ENCODE results near the gene FAM131A.

Gene FAM131A

DNA sequence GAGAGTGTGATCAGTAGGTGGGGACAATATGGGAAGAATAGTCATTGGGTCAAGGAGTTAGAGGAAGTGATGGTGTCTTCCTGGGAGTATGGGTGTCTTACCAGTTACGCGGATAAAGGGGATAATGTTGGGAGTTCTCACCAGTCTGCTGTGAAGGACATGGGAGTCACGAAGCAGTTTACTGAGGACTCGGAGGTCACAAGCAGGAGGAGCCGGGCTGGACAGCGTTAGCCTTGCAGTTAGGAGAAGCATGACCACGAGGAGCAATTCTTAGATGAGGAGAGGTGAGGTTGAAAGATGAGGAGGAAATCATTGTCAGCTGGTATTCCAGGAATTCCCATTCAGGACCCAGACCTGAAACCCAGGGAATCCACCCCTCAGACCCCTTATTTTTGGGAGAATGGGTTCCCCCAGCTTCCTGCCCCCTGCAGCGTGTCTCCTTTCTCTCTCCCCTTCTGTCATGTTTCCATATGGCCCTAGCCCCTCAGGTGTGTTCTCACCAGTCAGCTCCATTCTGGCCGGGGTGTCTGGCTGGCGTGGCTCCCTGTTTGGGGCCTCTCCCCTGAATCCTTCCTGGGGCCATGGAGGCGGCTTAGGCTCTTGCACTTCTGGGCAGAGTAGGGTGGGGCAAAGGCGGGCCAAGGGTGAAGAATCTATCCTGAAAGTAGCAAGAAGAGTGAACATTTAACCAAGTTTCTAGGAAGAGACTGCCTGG is 38.5 kb downstream of the FAM131A start:
- Histone ChIP-seq H3K27ac (ENCODE audit: low read depth, low read length) (no peak overlapping the region), H3K36me3 (ENCODE audit: control insufficient read depth in 1 of 2, insufficient read depth in 2 of 2, low read length in 2 of 2) (no peaks in the 10 kb centered on the region), H2AK5ac (ENCODE audit: low read length) (no peak overlapping the region), H2BK5ac (ENCODE audit: low read depth, low read length, poor library complexity) (no peak overlapping the region), H2BK12ac (ENCODE audit: low read length) (no peak overlapping the region), H2BK120ac (ENCODE audit: insufficient read depth, low read length, poor library complexity) (no peak overlapping the region), H4K12ac (ENCODE audit: low read depth, low read length) (no peak overlapping the region), H3K9me3 (ENCODE audit: insufficient read depth, low read depth, low read length) (no peaks in the 10 kb centered on the region), H4K91ac (ENCODE audit: low read depth, low read length) (no peak overlapping the region), H3K4me1 (ENCODE audit: control insufficient read depth in 1 of 2, insufficient read depth in 2 of 2, low read length in 2 of 2) (peaks cover 20 to 21% of the 10 kb centered on the region in 2 experiments), H3K4ac (ENCODE audit: low read depth, low read length) (no peak overlapping the region), H3K18ac (ENCODE audit: low read length) (no peak overlapping the region), H2AFZ (ENCODE audit: insufficient read depth, low read length, poor library complexity) (no peak overlapping the region), H3K14ac (ENCODE audit: low read length) (no peak overlapping the region), H3K4me3 (ENCODE audit: low read depth, low read length) (no peak overlapping the region), H3K79me1 (ENCODE audit: low read length) (peaks cover 6% of the 10 kb centered on the region), H3K79me2 (ENCODE audit: control insufficient read depth, insufficient read depth, low read length, poor library complexity) (no peaks in the 10 kb centered on the region), H3K23ac (ENCODE audit: low read length) (no peak overlapping the region), H3K9ac (ENCODE audit: low read length) (no peak overlapping the region), H3K4me2 (ENCODE audit: low read length) (no peak overlapping the region), H4K8ac (ENCODE audit: low read depth, low read length) (no peak overlapping the region), H3K27me3 (ENCODE audit: insufficient read depth, low read length) (peaks cover 8% of the 10 kb centered on the region)
- DNase-seq, result no peak
- no CpG with 5 or more reads among the region's 12 CpGs for WGBS (ENCODE audit: extremely low coverage, insufficient coverage, insufficient read length)

GRCh38 chr3:184377374-184377773 is 40.0 kb downstream of the FAM131A start:
- H3K36me3 ChIP-seq (ENCODE audit: control insufficient read depth in 1 of 2, insufficient read depth in 2 of 2, low read length in 2 of 2), result peaks cover 0 to 1% of the 10 kb centered on the region in 2 experiments
- H3K14ac ChIP-seq (ENCODE audit: low read length), result no peak overlapping the region
- H3K9ac ChIP-seq (ENCODE audit: low read length), result no peak overlapping the region
- no peak for DNase-seq
- no peak overlapping the region for H4K8ac ChIP-seq (ENCODE audit: low read depth, low read length)
- no CpG with 5 or more reads among the region's 5 CpGs for WGBS (ENCODE audit: extremely low coverage, insufficient coverage, insufficient read length)
- no peak overlapping the region for H2BK120ac ChIP-seq (ENCODE audit: insufficient read depth, low read length, poor library complexity)
- no peak overlapping the region for H3K18ac ChIP-seq (ENCODE audit: low read length)
- no peak overlapping the region for H2AK5ac ChIP-seq (ENCODE audit: low read length)
- H3K9me3 ChIP-seq (ENCODE audit: insufficient read depth, low read depth, low read length), result peaks cover 2% of the 10 kb centered on the region
- no peak overlapping the region for H2BK5ac ChIP-seq (ENCODE audit: low read depth, low read length, poor library complexity)
- H4K12ac ChIP-seq (ENCODE audit: low read depth, low read length), result no peak overlapping the region
- no peak overlapping the region for H4K91ac ChIP-seq (ENCODE audit: low read depth, low read length)
- H3K27me3 ChIP-seq (ENCODE audit: insufficient read depth, low read length), result peaks cover 19% of the 10 kb centered on the region
- no peak overlapping the region for H3K4ac ChIP-seq (ENCODE audit: low read depth, low read length)
- no peak overlapping the region for H3K4me3 ChIP-seq (ENCODE audit: low read depth, low read length)
- no peak overlapping the region for H2BK12ac ChIP-seq (ENCODE audit: low read length)
- H3K79me1 ChIP-seq (ENCODE audit: low read length), result peaks cover 6% of the 10 kb centered on the region
- peaks cover 26 to 27% of the 10 kb centered on the region in 2 experiments for H3K4me1 ChIP-seq (ENCODE audit: control insufficient read depth in 1 of 2, insufficient read depth in 2 of 2, low read length in 2 of 2)
- no peak overlapping the region for H3K4me2 ChIP-seq (ENCODE audit: low read length)
- H3K27ac ChIP-seq (ENCODE audit: low read depth, low read length), result no peak overlapping the region
- H3K79me2 ChIP-seq (ENCODE audit: control insufficient read depth, insufficient read depth, low read length, poor library complexity), result peaks cover 1% of the 10 kb centered on the region
- H2AFZ ChIP-seq (ENCODE audit: insufficient read depth, low read length, poor library complexity), result no peak overlapping the region
- no peak overlapping the region for H3K23ac ChIP-seq (ENCODE audit: low read length)

DNA sequence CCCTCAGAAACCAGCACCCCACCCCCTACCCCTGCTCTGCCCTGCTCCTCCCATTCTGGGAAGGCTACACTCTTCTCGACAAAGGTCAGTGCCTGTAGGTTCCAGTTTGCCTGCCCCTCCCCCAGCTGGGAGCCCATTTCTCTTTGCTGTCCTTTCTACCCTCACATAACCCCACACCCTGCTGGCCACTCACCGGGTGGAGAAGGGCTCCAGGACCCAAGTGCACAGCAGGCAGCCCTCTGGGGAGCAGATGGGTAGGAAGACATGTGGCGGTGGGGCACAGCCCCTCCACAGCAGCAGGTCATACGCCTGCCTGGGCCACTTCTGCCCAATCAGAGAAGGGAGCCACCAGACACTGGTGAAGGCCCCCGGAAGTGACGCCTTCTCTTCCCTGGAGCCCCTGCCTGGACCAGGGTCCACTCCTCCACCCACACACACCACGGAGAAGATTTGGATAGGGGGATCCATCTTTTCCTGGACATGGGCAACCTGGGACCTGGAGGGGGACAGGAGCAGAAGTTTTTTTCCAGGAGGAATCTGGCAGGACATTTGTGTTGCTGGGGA is 40.6 kb downstream of the FAM131A start, which contains the start of gene THPO:
THPO (minus strand) TSS at position 326 of the 564 bp plus-strand sequence. CDS start 1,948 bp downstream, outside the sequence.
- H3K36me3 ChIP-seq (ENCODE audit: control insufficient read depth in 1 of 2, insufficient read depth in 2 of 2, low read length in 2 of 2), result peaks cover 1% of the 10 kb centered on the region in 2 experiments
- peaks cover 26 to 27% of the 10 kb centered on the region in 2 experiments for H3K4me1 ChIP-seq (ENCODE audit: control insufficient read depth in 1 of 2, insufficient read depth in 2 of 2, low read length in 2 of 2)
- no peak for DNase-seq

DNA sequence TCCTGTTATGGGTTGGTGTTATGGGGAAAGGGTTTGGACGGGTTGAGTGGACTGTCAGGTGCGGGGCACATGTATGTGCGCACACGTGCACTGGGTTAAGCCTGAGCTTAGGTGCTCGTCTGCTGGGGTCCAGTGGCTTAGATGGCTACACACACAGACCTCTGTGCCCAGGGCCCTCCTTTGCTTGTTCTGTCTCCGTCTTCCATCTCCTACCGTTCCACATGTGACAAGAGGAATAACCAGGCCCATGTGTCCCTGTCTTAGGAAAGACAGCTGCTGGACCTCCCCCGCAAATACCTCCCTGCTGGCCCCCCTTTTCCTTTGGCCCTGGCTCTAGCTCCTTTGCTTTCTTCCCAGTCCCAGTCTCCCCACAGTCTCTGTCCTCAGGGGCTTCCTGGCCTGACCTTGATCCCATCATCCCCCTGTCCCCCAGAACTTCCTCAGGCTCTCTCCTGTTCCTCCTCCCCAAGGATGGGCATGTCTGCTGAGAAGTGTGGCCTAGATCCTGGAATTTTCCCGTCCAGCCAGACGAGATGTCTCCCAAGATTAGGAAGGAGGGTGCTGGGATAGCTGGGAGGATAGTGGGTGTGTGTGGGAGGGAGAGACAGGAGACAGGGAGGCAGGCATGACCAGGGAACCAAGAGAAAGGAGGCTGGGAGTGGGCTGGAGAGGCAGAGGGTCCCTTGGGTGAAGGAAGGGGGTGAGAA is 41.4 kb downstream of the FAM131A start:
- no peak overlapping the region for H3K9ac ChIP-seq (ENCODE audit: low read length)
- peak overlapping the region; percentile 4 for H2BK120ac ChIP-seq (ENCODE audit: insufficient read depth, low read length, poor library complexity)
- peak overlapping the region; percentile 26 for H4K8ac ChIP-seq (ENCODE audit: low read depth, low read length)
- peaks cover 19% of the 10 kb centered on the region for H3K27me3 ChIP-seq (ENCODE audit: insufficient read depth, low read length)
- DNase-seq, result no peak
- peaks cover 26 to 27% of the 10 kb centered on the region in 2 experiments for H3K4me1 ChIP-seq (ENCODE audit: control insufficient read depth in 1 of 2, insufficient read depth in 2 of 2, low read length in 2 of 2)
- H2AFZ ChIP-seq (ENCODE audit: insufficient read depth, low read length, poor library complexity), result no peak overlapping the region
- peak overlapping the region; percentile 41 for H2BK12ac ChIP-seq (ENCODE audit: low read length)
- H3K27ac ChIP-seq (ENCODE audit: low read depth, low read length), result no peak overlapping the region
- peak overlapping the region; percentile 32 for H2AK5ac ChIP-seq (ENCODE audit: low read length)
- H3K79me2 ChIP-seq (ENCODE audit: control insufficient read depth, insufficient read depth, low read length, poor library complexity), result peaks cover 1% of the 10 kb centered on the region
- H3K4ac ChIP-seq (ENCODE audit: low read depth, low read length), result no peak overlapping the region
- peak overlapping the region; percentile 35 for H3K4me2 ChIP-seq (ENCODE audit: low read length)
- H3K9me3 ChIP-seq (ENCODE audit: insufficient read depth, low read depth, low read length), result peaks cover 2% of the 10 kb centered on the region
- H3K18ac ChIP-seq (ENCODE audit: low read length), result peak overlapping the region; percentile 25
- peak overlapping the region; percentile 59 for H4K91ac ChIP-seq (ENCODE audit: low read depth, low read length)
- H3K79me1 ChIP-seq (ENCODE audit: low read length), result peaks cover 6% of the 10 kb centered on the region
- H4K12ac ChIP-seq (ENCODE audit: low read depth, low read length), result no peak overlapping the region
- WGBS (ENCODE audit: extremely low coverage, insufficient coverage, insufficient read length), result no CpG with 5 or more reads among the region's 10 CpGs
- H3K36me3 ChIP-seq (ENCODE audit: control insufficient read depth in 1 of 2, insufficient read depth in 2 of 2, low read length in 2 of 2), result peaks cover 1% of the 10 kb centered on the region in 2 experiments
- no peak overlapping the region for H2BK5ac ChIP-seq (ENCODE audit: low read depth, low read length, poor library complexity)
- H3K23ac ChIP-seq (ENCODE audit: low read length), result no peak overlapping the region
- H3K4me3 ChIP-seq (ENCODE audit: low read depth, low read length), result peak overlapping the region; percentile 33
- no peak overlapping the region for H3K14ac ChIP-seq (ENCODE audit: low read length)

More for the DNA sequence above, 40.6 kb downstream of the FAM131A start, which contains the start of gene THPO:
- Histone ChIP-seq H3K23ac (ENCODE audit: low read length) (no peak within 1 kb of the TSS), H2AK5ac (ENCODE audit: low read length) (peak within 1 kb of the TSS; percentile 32), H3K79me1 (ENCODE audit: low read length) (peaks cover 6% of the 10 kb centered on the region), H3K79me2 (ENCODE audit: control insufficient read depth, insufficient read depth, low read length, poor library complexity) (peaks cover 1% of the 10 kb centered on the region), H2BK120ac (ENCODE audit: insufficient read depth, low read length, poor library complexity) (no peak within 1 kb of the TSS), H4K12ac (ENCODE audit: low read depth, low read length) (no peak within 1 kb of the TSS), H3K4ac (ENCODE audit: low read depth, low read length) (no peak within 1 kb of the TSS), H2BK5ac (ENCODE audit: low read depth, low read length, poor library complexity) (no peak within 1 kb of the TSS), H3K27ac (ENCODE audit: low read depth, low read length) (no peak within 1 kb of the TSS), H3K18ac (ENCODE audit: low read length) (peak within 1 kb of the TSS; percentile 25), H2BK12ac (ENCODE audit: low read length) (peak within 1 kb of the TSS; percentile 41), H2AFZ (ENCODE audit: insufficient read depth, low read length, poor library complexity) (no peak within 1 kb of the TSS), H3K9ac (ENCODE audit: low read length) (no peak within 1 kb of the TSS), H4K8ac (ENCODE audit: low read depth, low read length) (peak within 1 kb of the TSS; percentile 26), H3K14ac (ENCODE audit: low read length) (no peak within 1 kb of the TSS), H3K4me3 (ENCODE audit: low read depth, low read length) (peak within 1 kb of the TSS; percentile 33), H3K9me3 (ENCODE audit: insufficient read depth, low read depth, low read length) (peaks cover 2% of the 10 kb centered on the region), H3K4me2 (ENCODE audit: low read length) (peak within 1 kb of the TSS; percentile 35), H4K91ac (ENCODE audit: low read depth, low read length) (peak within 1 kb of the TSS; percentile 4), H3K27me3 (ENCODE audit: insufficient read depth, low read length) (peaks cover 19% of the 10 kb centered on the region)
- WGBS (ENCODE audit: extremely low coverage, insufficient coverage, insufficient read length), result no CpG with 5 or more reads among the region's 7 CpGs
